ENCODE data around the gene TPSG1.

The TPSG1 gene

DNA sequence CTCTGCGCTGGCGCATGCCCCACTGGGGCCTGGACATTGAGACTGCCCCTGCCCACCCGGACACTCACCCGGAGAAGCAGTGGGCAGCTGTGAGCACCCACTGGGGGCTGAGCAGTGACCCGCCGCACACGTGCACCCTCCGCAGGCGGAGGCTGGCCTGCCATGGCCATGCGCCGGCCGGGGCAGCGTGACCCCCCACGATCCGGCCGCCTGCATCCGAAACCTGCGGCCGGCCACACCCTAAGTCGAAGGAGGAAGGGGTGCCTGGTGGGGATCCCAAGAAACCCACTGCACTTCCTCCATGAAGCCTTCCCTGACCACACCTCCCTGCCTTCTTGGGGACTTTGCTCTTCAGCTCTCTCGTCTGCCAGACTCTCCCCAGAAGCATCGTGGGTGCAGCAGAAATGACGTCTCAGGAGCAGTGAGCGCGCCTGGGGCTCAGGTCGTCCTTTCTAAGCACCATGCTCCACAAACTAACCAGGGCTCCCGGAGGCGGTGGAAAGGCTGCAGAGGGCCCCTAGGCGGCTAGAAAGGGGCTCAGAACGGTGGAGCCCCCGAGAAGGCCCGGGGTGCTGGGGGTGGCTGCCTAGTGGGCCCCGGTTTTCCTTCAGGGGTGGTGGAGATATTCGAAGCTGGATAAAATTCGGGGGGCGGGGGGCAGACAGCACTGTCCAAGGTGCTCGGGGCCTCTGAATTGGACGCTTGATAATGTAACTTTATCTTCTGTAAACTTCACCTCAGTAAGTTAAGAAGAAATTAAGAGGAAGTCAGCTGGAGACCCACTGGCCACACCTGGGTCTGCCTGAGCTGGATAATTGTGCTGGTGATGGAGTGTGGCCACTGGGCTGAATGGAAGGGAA, 1.5 kb downstream of the TPSG1 start:
- no peaks in the 10 kb centered on the region for H3K36me3 ChIP-seq (ENCODE audit: insufficient read depth, low read length)

DNA sequence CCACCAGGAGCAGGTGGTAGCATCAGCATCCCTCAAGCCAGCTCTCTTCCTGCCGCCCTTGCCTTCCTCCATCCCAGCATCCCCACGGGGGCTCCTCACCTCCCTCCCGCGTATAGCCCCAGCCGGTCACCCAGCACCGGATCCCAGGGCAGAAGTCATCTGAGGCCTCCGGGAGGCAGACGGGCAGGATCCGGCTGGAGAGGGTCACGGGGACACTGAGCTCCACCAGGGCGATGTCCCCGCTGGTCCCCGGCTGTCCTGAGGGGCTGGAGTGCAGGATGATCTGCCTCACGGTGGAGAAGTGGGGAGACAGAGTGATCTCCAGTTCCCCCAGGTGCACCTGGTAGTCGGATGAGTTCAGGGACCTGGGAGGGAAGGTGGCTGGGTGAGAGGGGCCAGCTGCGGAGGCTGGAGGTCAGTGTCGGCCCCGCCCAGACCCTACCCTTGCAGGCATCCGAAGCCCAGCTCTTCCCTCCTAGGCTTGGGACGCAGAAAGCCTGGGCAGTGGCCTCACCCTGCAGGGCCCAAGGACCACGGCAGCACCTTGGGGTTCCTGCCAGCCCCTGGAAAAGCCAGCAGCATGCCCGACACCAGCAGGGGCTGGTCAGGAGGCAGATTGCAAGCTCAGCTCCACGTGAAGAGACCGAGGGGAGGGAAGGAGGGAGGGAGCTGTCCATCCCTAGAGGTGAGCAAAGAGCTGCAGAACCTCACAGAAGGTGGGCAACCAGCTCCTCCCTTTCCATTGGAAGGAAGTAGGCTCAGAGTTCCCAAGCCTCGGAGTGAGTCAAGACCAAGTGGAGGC, 2.3 kb downstream of the TPSG1 start:
- H2AFZ ChIP-seq (ENCODE audit: low read depth, low read length): no peak overlapping the region
- H3K4me3 ChIP-seq (ENCODE audit: low read depth in 1 of 2, low read length in 2 of 2): no peak overlapping the region
- H4K20me1 ChIP-seq (ENCODE audit: insufficient read depth, low read length): peaks cover 13% of the 10 kb centered on the region
- TF ChIP-seq CTCF (IDR thresholded peaks at IDR 0.05; ENCODE audit: borderline replicate concordance, extremely low read depth, low read length, poor library complexity, severe bottlenecking): no peak
- TF ChIP-seq EZH2 (IDR thresholded peaks at IDR 0.05; ENCODE audit: borderline replicate concordance, low read depth, low read length, severe bottlenecking): no peak
- DNase-seq (no peak), ATAC-seq (ENCODE audit: insufficient read depth, low read depth) (no peak)
- no peak overlapping the region for H3K4me2 ChIP-seq (ENCODE audit: insufficient read depth, low read length)
- H3K79me2 ChIP-seq (ENCODE audit: insufficient read depth, low read length): no peaks in the 10 kb centered on the region
- no peaks in the 10 kb centered on the region for H3K27me3 ChIP-seq (ENCODE audit: insufficient read depth, low read length, poor library complexity)
- H3K9ac ChIP-seq (ENCODE audit: low read depth, low read length): no peak overlapping the region
- no peaks in the 10 kb centered on the region for H3K4me1 ChIP-seq (ENCODE audit: insufficient read depth, low read length)
- no peaks in the 10 kb centered on the region for H3K9me3 ChIP-seq (ENCODE audit: insufficient read depth, low read length, severe bottlenecking)
- H3K36me3 ChIP-seq (ENCODE audit: insufficient read depth, low read length): no peaks in the 10 kb centered on the region
- H3K27ac ChIP-seq (ENCODE audit: low read length): no peak overlapping the region

More for the DNA sequence above, 1.5 kb downstream of the TPSG1 start:
- Histone ChIP-seq H3K4me2 (ENCODE audit: insufficient read depth, low read length) (no peak overlapping the region), H3K9ac (ENCODE audit: low read depth, low read length) (no peak overlapping the region), H3K4me3 (ENCODE audit: low read depth in 1 of 2, low read length in 2 of 2) (no peak overlapping the region), H3K27me3 (ENCODE audit: insufficient read depth, low read length, poor library complexity) (no peaks in the 10 kb centered on the region), H3K27ac (ENCODE audit: low read length) (no peak overlapping the region), H3K79me2 (ENCODE audit: insufficient read depth, low read length) (no peaks in the 10 kb centered on the region), H3K4me1 (ENCODE audit: insufficient read depth, low read length) (no peaks in the 10 kb centered on the region), H3K9me3 (ENCODE audit: insufficient read depth, low read length, severe bottlenecking) (no peaks in the 10 kb centered on the region), H4K20me1 (ENCODE audit: insufficient read depth, low read length) (peaks cover 13% of the 10 kb centered on the region; the same call in 1 of the 2 replicates), H2AFZ (ENCODE audit: low read depth, low read length) (no peak overlapping the region)
- TF ChIP-seq CTCF (IDR thresholded peaks at IDR 0.05; ENCODE audit: borderline replicate concordance, extremely low read depth, low read length, poor library complexity, severe bottlenecking): no peak
- no peak for TF ChIP-seq EZH2 (IDR thresholded peaks at IDR 0.05; ENCODE audit: borderline replicate concordance, low read depth, low read length, severe bottlenecking)
- DNase-seq (no peak), ATAC-seq (ENCODE audit: insufficient read depth, low read depth) (no peak)

GRCh38 chr16:1221628-1222552, 3.2 kb downstream of the TPSG1 start:
- no peak for ATAC-seq (ENCODE audit: insufficient read depth, low read depth)
- Histone ChIP-seq H2AFZ (ENCODE audit: low read depth, low read length) (no peak overlapping the region), H3K4me1 (ENCODE audit: insufficient read depth, low read length) (no peaks in the 10 kb centered on the region), H3K27ac (ENCODE audit: low read length) (no peak overlapping the region), H3K9ac (ENCODE audit: low read depth, low read length) (no peak overlapping the region), H3K79me2 (ENCODE audit: insufficient read depth, low read length) (no peaks in the 10 kb centered on the region), H4K20me1 (ENCODE audit: insufficient read depth, low read length) (peaks cover 13% of the 10 kb centered on the region), H3K27me3 (ENCODE audit: insufficient read depth, low read length, poor library complexity) (no peaks in the 10 kb centered on the region), H3K9me3 (ENCODE audit: insufficient read depth, low read length, severe bottlenecking) (no peaks in the 10 kb centered on the region), H3K4me2 (ENCODE audit: insufficient read depth, low read length) (no peak overlapping the region), H3K36me3 (ENCODE audit: insufficient read depth, low read length) (no peaks in the 10 kb centered on the region), H3K4me3 (ENCODE audit: low read depth in 1 of 2, low read length in 2 of 2) (no peak overlapping the region)
- DNase-seq: no peak
- TF ChIP-seq CTCF (IDR thresholded peaks at IDR 0.05; ENCODE audit: borderline replicate concordance, extremely low read depth, low read length, poor library complexity, severe bottlenecking): no peak
- TF ChIP-seq EZH2 (IDR thresholded peaks at IDR 0.05; ENCODE audit: borderline replicate concordance, low read depth, low read length, severe bottlenecking): no peak
